Measurements from ENCODE around the gene MCM5.

MCM5 gene

GRCh38 chr22:35401863-35402262, 1.9 kb downstream of the MCM5 start:
- DNase-seq (ENCODE audit: low read depth) = no peak
- no peak for TF ChIP-seq CTCF (conservative IDR thresholded peaks at IDR 0.05; ENCODE audit: low read depth, low read length)

DNA sequence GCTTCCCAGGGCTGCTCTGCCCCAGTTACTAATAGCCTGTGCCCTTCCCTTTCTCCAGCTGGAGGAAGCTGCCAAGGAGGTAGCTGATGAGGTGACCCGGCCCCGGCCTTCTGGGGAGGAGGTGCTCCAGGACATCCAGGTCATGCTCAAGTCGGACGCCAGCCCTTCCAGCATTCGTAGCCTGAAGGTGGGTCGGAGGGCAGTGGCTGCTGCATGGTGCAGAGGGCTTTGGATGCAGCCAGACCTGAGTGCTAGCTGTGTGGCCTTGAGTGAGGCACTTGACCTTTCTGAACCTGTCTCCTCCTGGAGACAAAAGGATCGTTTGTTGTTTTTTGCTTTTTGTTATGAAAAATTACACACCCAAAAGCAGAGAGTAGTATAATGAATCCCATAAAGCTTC, 3.4 kb downstream of the MCM5 start:
- DNase-seq (ENCODE audit: low read depth) = no peak
- H3K4me3 ChIP-seq (ENCODE audit: low read length) = no peak overlapping the region
- TF ChIP-seq CTCF (conservative IDR thresholded peaks at IDR 0.05; ENCODE audit: low read depth, low read length) = no peak

More at GRCh38 chr22:35401863-35402262, 1.9 kb downstream of the MCM5 start:
- no peak overlapping the region for H3K4me3 ChIP-seq (ENCODE audit: low read length)

DNA sequence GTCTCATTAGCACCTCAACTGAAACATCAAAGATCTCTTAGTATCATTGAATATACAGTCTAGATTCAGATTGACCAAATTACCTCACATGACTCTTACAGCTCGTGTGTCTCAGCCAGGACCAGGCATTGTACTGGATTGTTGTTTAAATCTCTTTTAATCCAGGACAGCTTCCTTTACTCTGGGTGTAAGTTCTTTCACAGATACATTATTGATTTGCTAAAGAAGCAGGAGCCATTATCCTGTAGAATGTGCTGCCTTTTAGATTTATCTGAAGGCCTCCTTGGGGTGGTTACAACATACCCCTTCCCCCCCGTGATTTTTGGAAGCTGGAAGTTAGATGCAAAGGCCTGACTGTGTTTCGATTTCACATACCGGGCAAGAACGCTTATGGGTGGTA, 4.2 kb downstream of the MCM5 start:
- DNase-seq (ENCODE audit: low read depth) = no peak
- no peak for TF ChIP-seq CTCF (conservative IDR thresholded peaks at IDR 0.05; ENCODE audit: low read depth, low read length)
- H3K4me3 ChIP-seq (ENCODE audit: low read length) = no peak overlapping the region

- H3K4me3 ChIP-seq (ENCODE audit: low read length) = no peak overlapping the region
- TF ChIP-seq CTCF (conservative IDR thresholded peaks at IDR 0.05; ENCODE audit: low read depth, low read length) = no peak
- no peak for DNase-seq (ENCODE audit: low read depth)
These were observed 6.5 kb downstream of the MCM5 start for GRCh38 chr22:35406443-35406842.

DNA sequence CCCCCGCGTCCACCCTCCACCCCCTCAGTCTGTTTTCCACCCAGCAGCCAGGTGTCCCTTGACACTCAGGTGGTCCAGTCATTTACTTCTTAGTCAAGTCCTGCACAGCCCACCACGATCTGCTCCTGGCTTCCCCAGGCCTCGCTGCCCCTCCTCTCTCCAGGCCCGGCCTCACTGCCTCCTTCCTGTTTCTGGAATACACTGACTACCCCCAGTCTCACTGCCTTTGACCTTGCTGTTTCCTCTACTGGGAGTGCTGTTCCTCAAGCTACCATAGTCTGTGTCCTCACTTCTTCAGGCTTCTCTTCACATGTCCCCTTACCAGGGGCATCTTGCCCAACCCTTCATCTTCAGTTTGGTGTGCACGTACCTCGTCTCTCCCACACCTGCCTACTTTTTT, 7.4 kb downstream of the MCM5 start:
- TF ChIP-seq CTCF (conservative IDR thresholded peaks at IDR 0.05; ENCODE audit: low read depth, low read length) = no peak
- H3K4me3 ChIP-seq (ENCODE audit: low read length) = no peak overlapping the region
- no peak for DNase-seq (ENCODE audit: low read depth)

- no peak for TF ChIP-seq CTCF (conservative IDR thresholded peaks at IDR 0.05; ENCODE audit: low read depth, low read length)
- no peak for DNase-seq (ENCODE audit: low read depth)
- H3K4me3 ChIP-seq (ENCODE audit: low read length) = no peak overlapping the region
These were observed 10.1 kb downstream of the MCM5 start for GRCh38 chr22:35409783-35410662.

DNA sequence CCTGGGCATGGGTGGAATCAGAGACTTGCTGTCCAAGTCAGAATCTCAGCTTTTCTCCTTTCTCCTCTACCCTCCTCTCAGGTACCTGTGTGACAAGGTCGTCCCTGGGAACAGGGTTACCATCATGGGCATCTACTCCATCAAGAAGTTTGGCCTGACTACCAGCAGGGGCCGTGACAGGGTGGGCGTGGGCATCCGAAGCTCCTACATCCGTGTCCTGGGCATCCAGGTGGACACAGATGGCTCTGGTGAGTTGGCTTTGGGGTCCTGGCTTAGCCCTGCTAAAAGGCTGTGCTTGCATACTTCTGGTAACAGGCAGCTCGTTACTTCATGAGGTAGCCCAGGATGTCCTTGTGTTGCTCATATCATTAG, 10.7 kb downstream of the MCM5 start:
- TF ChIP-seq CTCF (conservative IDR thresholded peaks at IDR 0.05; ENCODE audit: low read depth, low read length) = no peak
- no peak overlapping the region for H3K4me3 ChIP-seq (ENCODE audit: low read length)
- no peak for DNase-seq (ENCODE audit: low read depth)
